ENCODE results near the gene KCNJ6.
"Not testable (repeated sequence)": the region's sequence is repeated elsewhere in the genome, so short reads cannot be mapped to it uniquely, and the experiment has no call there.

The KCNJ6 gene

DNA sequence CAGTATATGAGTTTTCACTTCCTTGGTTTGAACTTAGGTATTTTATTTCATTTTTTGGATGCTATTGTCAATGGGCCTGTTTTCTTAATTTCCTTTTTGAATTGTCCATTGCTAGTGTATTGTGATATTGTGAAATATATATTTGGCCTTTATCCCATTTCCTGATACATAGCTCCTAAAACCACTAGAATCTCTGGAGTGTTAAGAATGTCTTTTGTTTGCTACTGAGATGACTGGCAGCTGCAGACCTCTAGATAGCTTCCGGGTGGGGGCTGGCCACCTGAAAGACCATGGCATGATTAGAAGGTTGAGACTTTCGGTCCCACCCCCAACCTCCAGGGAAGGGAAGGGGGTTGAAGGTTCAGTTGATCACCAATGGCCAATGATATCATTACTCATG is 245.4 kb downstream of the KCNJ6 start:
- no peak for DNase-seq

- DNase-seq = no peak
Observed at GRCh38 chr21:37669249-37669648, 247.0 kb downstream of the KCNJ6 start.

DNA sequence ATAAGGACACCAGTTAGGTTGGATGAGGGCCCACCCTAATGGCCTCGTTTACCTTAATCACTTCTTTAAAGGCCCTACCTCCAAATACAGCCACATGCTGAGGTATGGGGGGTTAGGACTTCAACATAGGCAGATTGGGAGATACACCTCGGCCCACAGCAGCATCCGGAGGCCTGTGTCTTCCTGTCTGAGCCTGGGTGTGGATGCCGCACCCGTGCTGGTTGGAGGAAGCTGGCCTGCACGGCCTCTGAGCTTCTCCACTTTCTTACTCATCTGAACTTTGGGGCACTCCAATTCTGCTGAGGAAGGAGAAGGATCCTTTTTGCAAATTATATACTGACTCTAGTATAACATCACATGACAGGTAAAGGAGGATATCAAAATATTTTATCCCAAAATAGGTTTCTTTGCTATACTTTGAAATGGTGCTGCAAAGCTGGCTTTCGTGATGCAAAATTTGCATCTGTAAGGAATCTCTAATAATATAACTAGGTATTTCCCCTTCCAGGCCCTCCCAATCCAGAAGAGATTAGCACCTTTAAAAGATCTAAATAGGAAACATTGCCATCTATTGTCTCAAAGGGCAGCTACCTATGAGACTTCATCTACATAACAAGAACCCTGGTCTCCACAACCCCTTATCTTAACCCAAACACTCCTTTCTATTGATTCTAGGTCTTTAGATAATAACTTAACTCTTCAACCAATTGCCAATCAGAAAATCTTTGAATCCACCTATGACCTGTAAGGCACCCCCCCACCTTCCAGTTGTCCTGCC is 247.6 kb downstream of the KCNJ6 start:
- DNase-seq = no peak

- no peak for DNase-seq
Observed at GRCh38 chr21:37667380-37667779, 248.9 kb downstream of the KCNJ6 start.

GRCh38 chr21:37665230-37666024 is 250.8 kb downstream of the KCNJ6 start:
- no peak for DNase-seq

DNA sequence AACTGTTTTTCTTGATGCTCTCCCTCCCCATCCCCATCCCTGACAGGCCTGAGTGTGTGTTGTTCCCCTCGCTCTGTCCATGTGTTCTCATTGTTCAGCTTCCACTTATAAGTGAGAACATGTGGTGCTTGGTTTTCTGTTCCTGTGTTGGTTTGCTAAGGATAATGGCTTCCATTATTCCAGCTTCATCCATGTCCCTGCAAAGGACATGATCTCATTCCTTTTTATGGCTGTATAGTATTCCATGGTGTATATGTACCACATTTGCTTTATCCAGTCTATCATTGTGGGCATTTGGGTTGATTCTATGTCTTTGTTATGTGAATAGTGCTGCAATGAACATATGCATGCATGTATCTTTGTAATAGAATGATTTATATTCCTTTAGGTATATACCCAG is 254.0 kb downstream of the KCNJ6 start:
- DNase-seq = not testable (repeated sequence)

GRCh38 chr21:37660709-37661108 is 255.5 kb downstream of the KCNJ6 start:
- no peak for DNase-seq

- no peak for DNase-seq
Observed at GRCh38 chr21:37659874-37660273, 256.4 kb downstream of the KCNJ6 start.

DNA sequence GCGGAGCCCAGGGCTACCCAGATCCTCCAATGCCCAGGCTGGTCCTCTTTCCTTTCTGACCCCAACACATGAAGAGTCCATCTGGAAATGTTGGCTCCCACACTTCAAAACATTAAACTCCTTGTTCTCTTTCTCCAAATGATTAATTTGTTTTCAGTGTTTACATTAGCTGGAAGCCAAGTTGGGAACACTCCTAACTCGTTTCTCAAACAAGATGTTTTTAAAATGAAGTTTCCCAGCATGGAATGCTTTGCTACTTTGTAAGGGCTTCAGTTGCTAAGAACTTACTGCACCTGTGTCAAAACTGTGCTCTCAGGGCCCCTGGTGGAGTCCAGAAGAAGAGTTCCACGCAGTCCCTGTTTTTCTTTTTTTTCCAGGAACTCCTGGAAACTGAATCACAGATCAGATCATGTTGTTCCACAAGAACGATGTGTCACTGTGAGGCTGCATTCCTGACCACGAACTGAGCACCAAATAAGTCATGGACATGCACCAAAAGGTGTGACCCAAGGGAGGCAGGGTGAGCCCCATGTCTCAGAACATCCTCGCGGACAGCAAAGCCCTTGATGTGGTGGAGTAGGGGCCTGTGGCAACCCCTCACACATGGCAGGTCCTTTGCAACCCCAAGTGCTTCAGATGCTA is 257.3 kb downstream of the KCNJ6 start:
- no peak for DNase-seq

- DNase-seq = no peak
Observed at GRCh38 chr21:37658121-37658816, 258.0 kb downstream of the KCNJ6 start.

DNA sequence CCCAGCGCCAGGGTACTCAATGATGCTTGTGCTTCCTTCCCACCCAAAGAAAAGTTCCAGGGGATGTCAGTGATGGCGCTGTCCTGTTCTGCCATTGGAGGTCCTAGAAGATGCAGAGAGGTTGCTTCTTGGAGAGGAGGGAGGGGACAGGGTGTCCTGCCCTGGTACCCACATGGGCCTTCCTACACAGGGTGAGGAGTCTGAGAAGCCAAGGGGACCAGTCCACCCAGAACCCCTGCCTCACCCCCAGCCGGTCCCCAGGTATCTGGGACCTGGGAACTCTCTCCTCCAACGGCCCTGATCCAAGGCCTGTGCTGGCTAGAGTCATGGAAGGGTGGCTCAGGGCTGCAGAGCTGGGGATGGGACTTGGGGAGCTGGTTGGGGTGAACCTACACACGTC is 259.4 kb downstream of the KCNJ6 start:
- DNase-seq = no peak

DNA sequence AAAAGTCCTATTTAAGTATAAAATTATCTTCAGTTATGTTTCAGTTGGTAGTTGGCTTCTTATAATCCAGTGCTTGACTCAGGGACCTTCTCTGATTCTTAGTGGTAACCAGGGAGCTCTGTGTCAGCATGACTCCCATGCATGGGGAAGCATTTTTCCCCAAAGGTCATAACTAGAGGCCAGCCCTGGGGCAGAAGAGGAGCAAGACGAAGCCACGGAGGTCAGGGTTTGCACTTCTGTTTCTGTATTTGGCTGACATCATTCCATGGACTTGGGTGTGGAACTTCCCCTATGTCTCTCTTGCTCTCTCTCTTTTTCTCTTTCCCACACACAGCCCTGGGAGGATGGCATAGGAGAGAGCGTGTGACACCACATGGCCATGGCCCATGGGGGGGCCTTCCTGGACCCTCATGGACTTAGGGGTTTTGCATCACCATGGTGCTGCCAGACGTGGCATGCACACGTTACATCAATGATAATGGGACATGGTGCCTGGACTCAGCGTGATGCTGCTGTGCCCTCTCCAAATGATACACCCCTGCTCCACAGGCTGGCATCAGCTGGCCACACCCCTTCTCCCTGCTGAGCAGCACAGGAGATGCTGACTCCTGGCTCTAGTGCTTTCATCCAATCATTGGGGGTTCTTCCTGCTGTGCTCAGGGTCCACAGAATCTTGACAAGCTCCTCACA is 260.5 kb downstream of the KCNJ6 start:
- DNase-seq = no peak

- no peak for DNase-seq
Observed at GRCh38 chr21:37654596-37654995, 261.7 kb downstream of the KCNJ6 start.

DNA sequence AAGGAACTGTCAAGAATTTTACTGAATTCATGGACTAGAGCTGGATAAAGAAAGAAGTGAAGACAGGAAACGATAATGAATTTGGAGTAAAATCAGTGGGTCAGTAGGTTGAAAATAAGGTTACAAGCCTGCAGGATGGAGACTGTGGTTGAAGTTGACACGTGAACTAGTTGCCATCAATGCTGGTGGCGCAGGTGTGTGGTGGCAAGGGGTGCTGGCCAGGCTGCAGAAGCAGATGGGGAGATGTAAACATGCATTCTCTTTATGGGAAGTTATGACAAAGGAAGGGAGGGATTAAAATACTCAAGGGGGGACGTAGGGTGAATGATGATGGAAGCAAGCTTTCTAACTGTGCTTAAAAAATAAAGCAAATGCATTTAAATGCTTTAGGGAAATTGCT is 263.1 kb downstream of the KCNJ6 start:
- no peak for DNase-seq

DNA sequence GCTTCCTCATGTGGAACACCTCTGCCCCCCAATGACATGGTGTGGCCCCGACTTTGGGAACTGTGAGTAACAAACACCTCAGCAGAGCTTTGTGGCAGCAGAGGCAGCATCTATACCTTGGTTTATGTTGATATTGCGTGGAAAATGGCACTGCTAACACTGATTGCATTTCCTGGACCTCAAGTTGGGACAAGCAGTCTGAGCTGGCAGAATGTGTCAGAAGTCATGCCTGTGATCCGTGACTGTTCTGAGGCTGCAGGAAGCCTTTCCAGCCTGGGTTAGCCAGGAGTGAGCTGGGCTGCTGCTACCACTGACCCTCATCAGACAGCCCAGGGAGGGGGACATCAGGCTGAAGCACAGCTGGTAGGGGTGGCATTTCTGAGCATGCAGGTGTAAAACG is 268.5 kb downstream of the KCNJ6 start:
- DNase-seq = no peak

- DNase-seq = not testable (repeated sequence)
Observed at GRCh38 chr21:37646761-37647160, 269.5 kb downstream of the KCNJ6 start.

DNA sequence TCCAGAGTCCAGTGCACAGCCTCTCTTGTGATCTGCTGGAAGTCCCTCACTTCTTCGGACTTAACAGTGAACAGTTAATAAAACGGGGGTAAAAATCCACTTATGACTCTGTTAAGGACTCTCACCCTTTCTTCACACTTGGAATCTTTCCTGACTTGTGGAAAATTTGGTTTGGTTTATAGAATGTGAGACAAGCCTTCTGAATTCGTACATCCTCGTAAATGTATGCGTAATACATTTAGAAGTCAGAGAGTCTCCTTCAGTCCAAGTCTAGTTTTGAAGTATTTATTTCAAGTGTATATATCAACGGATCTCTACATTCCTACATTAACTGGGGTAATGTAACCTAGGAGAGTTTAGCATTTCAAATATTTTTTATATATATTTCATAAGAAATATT is 270.4 kb downstream of the KCNJ6 start:
- no peak for DNase-seq

DNA sequence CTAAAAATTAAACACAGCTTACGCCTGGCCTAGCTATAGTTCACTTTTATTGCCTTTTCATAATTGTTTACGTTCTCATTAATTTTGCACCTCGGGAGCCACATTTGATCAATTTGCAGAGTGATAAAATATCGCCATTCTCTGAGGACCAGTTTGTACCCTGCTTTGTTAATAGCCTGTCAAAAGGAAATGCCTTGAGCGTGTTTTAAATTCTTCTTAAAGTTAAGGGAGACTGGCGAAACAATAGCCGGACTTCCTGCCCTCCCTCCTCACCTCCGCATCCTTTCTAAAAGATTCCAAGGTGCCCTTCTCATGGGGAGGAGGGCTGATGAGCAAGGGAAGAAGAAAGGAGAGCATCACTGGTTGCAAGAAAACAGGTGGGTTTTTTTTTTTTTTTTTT is 271.6 kb downstream of the KCNJ6 start:
- no peak for DNase-seq

- DNase-seq = not testable (repeated sequence)
Observed at GRCh38 chr21:37643862-37644261, 272.4 kb downstream of the KCNJ6 start.

DNA sequence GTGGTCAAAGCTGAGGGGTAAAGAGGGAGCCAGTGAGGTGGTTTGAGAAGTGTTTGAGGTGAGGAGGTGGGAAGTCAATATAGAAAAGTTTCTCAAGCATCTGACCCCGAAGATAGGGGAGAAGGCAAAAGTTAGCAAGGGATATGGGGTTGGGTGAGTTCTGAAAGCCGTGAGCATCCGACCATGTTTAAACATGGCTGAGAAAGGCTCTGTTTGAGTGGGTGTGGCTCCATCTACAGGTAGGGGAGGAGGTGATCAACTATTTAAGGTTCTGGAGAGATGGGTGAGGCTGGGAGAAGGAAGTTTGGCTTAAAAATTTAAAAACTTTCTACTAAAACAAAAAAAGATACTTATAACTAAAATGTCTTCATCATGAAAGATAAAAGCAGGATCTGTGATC is 273.8 kb downstream of the KCNJ6 start:
- DNase-seq = no peak

GRCh38 chr21:37639756-37640155 is 276.5 kb downstream of the KCNJ6 start:
- DNase-seq = no peak

GRCh38 chr21:37636152-37636860 is 280.0 kb downstream of the KCNJ6 start:
- no peak for DNase-seq
